DMS153 treated with DMSO at 0.1 percent for 48 hours (cell line): ENCODE measurements around the gene SMARCA4.
A peak's percentile ranks its signal among the peaks of the same experiment; 100 is the strongest.
"Not testable (repeated sequence)": the region's sequence is repeated elsewhere in the genome, so short reads cannot be mapped to it uniquely, and the experiment has no call there.

Experiments used
- DNase-seq: peaks from one replicate; lab custom pipeline; 2025; ENCODE audit not compliant: unreplicated experiment; lab: John Stamatoyannopoulos, UW

The SMARCA4 gene

GRCh38 chr19:11059511-11060358 is 98.9 kb downstream of the SMARCA4 start:
- DNase-seq = no peak

DNA sequence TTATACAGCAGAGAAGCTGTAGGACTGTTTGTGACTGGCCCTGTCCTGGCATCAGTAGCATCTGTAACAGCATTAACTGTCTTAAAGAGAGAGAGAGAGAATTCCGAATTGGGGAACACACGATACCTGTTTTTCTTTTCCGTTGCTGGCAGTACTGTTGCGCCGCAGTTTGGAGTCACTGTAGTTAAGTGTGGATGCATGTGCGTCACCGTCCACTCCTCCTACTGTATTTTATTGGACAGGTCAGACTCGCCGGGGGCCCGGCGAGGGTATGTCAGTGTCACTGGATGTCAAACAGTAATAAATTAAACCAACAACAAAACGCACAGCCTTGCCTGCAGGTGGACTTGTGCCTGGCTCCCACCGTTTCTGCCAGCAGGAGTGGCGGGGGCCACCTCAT is 101.1 kb downstream of the SMARCA4 start:
- DNase-seq = no peak

DNA sequence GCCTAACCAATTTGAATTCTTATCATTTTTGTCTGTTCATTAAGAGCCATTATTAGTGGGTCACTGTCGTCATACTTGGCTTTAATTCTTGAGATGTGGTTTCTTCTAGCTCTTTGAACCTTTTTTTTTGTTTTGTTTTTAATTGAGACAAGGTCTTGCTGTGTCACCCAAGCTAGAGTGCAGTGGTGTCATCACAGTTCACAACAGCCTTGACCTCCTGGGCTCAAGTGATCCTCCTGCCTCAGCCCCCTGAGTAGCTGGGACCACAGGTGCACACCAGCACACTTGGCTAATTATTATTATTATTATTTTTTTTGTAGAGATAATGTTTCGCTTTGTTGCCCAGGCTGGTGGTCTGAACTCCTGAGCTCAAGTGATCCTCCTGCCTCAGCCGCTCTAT is 102.6 kb downstream of the SMARCA4 start:
- no peak for DNase-seq

DNA sequence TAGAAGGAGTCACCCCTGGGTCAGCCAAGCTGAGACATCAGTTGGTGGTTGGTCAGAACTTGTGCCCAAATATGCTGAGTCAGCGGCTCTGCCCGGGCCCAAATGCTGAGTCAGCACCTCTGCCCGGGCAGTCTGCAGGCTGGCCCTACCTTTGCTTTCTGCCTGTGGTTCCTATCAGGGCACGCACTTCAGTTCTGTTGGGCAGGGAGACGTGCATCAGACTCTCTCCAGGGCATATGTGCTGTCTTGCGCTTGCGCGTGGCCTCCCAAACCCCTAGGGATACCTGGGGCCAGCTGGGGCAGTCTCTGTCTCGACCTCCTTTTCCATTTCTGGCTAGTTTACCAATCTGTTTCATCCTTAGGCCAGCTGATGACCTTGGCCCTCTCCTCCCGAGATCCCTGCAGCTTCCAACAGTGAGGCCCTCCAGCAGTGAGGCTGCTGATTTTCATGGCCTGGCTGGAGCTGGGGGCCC is 104.0 kb downstream of the SMARCA4 start:
- no peak for DNase-seq

GRCh38 chr19:11066326-11066725 is 105.5 kb downstream of the SMARCA4 start:
- DNase-seq = no peak

DNA sequence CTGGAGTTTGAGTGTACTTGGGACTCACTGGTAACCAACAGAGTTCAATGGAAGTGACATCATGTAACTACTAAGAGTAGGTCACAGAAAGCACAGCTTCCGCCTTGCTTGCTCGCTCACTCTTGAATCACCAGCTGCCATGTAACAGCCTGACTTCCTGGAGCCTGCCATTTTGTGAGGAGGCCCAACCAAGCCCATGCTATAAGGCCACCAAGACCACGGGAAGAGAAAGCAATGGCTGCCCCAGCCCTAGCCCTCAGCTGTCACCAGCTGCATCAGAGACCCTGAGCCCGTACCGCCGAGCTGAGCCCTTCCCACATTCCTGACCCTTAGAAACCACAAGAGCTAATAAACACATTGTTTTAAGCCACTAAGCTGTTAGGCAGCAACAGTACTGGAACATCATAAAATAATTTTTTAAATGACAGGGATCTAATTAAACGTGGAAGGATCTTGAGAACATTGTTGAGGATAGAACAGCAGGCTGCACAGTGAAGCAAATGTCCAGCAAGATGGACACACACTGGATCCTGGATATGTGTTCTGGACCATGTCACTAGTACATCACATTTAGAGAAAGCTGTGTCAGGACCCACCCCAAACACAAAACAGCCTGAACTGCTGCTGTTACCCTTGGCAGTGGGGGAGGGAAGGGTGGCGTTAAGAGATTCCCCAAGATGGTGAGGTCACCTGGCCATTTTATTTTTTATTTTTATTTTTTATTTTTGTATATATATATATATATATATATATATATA is 106.7 kb downstream of the SMARCA4 start:
- DNase-seq = no peak

DNA sequence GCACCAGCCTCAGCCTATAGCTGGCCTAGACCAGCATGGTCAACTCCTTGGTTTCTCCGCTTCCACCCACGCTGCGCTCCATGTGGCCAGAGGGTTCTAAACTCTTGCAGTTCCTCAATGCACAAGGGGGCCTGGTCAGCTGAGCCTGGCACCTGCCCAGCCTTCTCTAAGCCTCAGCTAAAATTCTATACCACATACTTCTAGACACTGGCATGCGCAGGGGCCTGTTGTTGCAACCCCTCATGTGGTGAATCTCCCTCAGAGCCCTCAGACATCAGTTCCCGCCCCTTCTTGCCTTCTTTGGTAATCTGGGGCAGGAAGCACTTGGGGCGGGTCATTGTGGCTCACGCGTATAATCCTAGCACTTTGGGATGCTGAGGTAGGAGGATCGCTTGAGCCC is 108.7 kb downstream of the SMARCA4 start:
- DNase-seq = no peak

DNA sequence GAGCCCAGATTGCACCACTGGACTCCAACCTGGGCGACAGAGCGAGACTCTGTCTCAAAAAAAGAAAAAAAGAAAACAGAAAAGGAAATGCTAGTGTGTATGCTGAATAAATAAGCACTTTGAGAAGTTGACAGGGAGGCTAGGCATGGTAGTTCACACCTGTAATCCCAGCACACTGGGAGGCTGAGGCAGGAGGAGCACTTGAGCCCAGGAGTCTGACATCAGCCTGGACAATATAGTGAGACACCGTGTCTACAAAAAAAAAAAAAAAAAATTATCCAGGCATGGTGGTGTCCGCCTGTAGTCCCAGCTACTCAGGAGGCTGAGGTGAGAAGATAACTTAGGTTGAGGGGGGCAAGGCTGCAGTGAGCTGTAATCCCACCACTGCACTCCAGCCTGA is 109.3 kb downstream of the SMARCA4 start:
- no peak for DNase-seq

DNA sequence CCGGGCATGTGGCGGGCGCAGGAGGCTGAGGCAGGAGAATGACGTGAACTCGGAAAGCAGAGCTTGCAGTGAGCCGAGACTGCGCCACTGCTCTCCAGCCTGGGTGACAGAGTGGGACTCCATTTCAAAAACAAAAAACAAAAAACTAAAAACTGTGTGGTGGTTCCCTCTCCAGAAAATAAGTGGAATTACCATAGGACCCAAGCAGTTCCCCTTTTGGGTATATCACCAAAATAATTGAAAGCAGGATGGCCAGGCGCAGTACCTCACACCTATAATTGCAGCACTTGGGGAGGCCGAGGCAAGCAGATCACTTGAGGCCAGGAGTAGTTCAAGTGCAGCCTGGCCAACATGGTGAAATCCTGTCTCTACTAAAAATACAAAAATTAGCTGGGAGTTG is 112.7 kb downstream of the SMARCA4 start:
- DNase-seq = no peak

- DNase-seq = not testable (repeated sequence)
Observed at GRCh38 chr19:11076792-11077191, 116.0 kb downstream of the SMARCA4 start.

- no peak for DNase-seq
Observed at GRCh38 chr19:11078893-11079292, 118.1 kb downstream of the SMARCA4 start.

DNA sequence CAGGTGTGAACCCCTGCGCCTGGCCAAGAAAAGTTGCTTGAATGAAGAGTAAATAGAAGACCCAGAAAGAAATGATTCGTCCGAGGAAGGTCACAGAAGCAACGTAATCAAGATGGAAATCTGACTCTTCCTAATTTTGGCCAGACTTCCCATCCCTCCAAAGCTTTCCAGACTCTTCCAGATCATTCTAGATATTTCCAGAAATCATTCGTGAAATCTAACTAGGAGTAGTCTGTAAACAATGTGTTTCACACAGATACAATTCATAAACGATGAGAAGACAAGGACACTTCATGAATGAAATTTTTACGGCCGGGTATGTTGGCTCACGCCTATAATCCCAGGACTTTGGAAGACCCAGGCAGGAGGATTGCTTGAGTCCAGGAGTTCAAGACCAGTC is 119.2 kb downstream of the SMARCA4 start:
- DNase-seq = no peak

- no peak for DNase-seq
Observed at GRCh38 chr19:11087870-11088505, 127.2 kb downstream of the SMARCA4 start.

GRCh38 chr19:11088506-11089253 is 127.8 kb downstream of the SMARCA4 start:
- no peak for DNase-seq

- DNase-seq = peak; percentile 67
Observed at GRCh38 chr19:11089254-11090013, 128.6 kb downstream of the SMARCA4 start, which contains the start of gene LDLR. TSS of gene LDLR (plus strand) at chr19:11089463. CDS start at chr19:11089549, 86 bp downstream.

DNA sequence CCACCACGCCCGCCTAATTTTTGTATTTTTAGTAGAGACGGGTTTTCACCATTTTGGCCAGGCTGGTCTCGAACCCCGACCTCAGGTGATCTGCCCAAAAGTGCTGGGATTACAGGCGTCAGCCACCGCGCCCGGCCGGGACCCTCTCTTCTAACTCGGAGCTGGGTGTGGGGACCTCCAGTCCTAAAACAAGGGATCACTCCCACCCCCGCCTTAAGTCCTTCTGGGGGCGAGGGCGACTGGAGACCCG is 129.1 kb downstream of the SMARCA4 start:
- DNase-seq = not testable (repeated sequence)

- DNase-seq = peak; percentile 86
Observed at GRCh38 chr19:11090264-11090996, 129.6 kb downstream of the SMARCA4 start.

GRCh38 chr19:11090997-11091702 is 130.3 kb downstream of the SMARCA4 start:
- no peak for DNase-seq

DNA sequence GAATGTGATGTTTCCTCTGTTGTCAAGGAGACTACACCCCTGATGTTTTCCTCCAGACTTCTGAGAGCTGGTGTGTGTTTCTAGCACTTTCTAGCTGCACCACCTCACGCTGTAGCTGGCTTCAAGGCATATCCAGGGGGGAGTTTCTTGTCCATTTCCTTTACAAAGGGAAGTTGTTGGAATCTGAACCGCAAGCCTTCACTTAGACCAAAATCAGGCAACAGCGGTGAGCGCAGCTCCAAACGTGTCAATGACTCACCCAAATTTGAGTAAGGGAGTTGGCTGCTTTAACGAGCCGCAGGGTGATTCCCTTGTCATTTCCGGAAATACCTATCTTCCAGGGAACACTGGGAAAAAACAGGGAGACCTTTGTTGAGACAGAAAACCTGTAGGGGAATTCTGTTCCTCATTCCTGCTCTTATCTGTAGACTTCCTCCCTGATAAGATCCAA is 130.9 kb downstream of the SMARCA4 start:
- no peak for DNase-seq
